OCI-LY1 (cell line): ENCODE measurements around the gene NAV3.

ENCODE experiments used
- EZH2 ChIP-seq: fragments of 200-600 bp; sonication (generic), shearing (Covaris generic); IDR thresholded peaks from 2 replicates; pipeline ENCODE4 v1.8.0; 2017; ENCODE audit warnings: borderline replicate concordance, mixed run types, mild to moderate bottlenecking, antibody characterized with exemption, low read length, moderate library complexity, mixed read lengths
- TF ChIP-seq, protein P1 (sequence below): fragments of 200-600 bp; sonication (generic), shearing (Covaris generic); IDR thresholded peaks from 2 replicates; pipeline ENCODE4 v1.5.1; 2017; ENCODE audit warnings: mild to moderate bottlenecking, antibody characterized with exemption, low read length, moderate library complexity, mixed read lengths

DNA sequence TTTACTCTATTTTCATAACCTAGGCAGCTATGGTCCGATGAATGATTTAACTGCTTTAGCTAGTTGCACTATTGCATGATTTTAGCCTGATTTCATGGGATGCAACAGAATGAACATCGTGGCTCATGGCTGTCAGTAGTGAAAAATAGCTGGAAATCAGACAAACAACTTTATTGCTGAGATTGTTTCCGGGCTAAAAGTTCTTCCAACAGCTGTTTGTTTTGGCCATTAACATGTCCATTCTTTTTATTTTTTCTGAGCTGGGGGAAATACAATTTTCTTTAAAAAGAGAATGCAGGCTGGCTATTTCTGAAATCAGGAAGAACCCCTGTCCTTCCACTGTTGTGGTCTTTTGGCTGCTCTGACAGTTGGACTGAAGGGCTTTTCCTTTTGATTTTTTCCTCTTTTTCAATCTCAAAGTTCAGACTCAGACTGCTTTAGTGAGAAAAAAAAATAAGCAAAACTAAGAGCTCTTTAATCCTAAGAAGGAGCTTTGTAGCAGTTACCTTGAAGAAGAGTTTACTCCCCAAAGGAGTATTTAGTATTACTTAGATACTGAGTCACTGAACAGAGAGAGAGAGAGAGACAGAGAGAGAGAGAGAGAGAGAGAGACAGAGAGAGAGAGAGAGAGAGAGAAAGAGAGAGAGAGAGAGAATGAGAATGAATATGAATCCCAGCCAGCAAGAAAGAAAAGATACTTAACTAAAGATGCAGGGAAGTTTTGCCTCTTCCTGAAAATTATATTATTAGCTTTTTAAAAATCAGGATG is at the start of gene NAV3:
- TF ChIP-seq, protein P1, sequence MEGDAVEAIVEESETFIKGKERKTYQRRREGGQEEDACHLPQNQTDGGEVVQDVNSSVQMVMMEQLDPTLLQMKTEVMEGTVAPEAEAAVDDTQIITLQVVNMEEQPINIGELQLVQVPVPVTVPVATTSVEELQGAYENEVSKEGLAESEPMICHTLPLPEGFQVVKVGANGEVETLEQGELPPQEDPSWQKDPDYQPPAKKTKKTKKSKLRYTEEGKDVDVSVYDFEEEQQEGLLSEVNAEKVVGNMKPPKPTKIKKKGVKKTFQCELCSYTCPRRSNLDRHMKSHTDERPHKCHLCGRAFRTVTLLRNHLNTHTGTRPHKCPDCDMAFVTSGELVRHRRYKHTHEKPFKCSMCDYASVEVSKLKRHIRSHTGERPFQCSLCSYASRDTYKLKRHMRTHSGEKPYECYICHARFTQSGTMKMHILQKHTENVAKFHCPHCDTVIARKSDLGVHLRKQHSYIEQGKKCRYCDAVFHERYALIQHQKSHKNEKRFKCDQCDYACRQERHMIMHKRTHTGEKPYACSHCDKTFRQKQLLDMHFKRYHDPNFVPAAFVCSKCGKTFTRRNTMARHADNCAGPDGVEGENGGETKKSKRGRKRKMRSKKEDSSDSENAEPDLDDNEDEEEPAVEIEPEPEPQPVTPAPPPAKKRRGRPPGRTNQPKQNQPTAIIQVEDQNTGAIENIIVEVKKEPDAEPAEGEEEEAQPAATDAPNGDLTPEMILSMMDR = no peak
- no peak for TF ChIP-seq EZH2
